Common myeloid progenitor, CD34-positive (primary cell): ENCODE data around the gene P3H2. TPM values are rescaled to one million over a fixed set of nuclear protein-coding genes. Genes with fewer than 3 reads are reported as not detected.

Experiments used
- CTCF ChIA-PET: fragments of 350-600 bp; sonication (Branson Sonifier 250); formaldehyde crosslinking; loops from one replicate; lab custom pipeline; 2021; ENCODE audit warnings: antibody characterized with exemption; lab: Charles Lee
- POLR2A ChIA-PET: fragments of 350-600 bp; sonication (Branson Sonifier 250); formaldehyde crosslinking; loops from one replicate; lab custom pipeline; 2021; ENCODE audit warnings: antibody characterized with exemption; lab: Charles Lee
- DNase-seq, 3 donors: peaks; one replicate each; pipeline versions ENCODE4 v3.0.0 to v3.0.0-alpha.2; 2013
- H3K27ac ChIP-seq, 2 experiments: 1 replicate in 1 of 2; 2 replicates in 1 of 2; pipeline ENCODE4 v1.7.0; 2013; ENCODE audit warnings: inconsistent platforms in 2 of 2, low read length in 2 of 2, mild to moderate bottlenecking in 2 of 2, low read depth in 1 of 2, moderate library complexity in 1 of 2; ENCODE audit not compliant: severe bottlenecking in 2 of 2, insufficient read depth in 1 of 2, poor library complexity in 1 of 2
- H3K27me3 ChIP-seq, 5 experiments: replicated peaks in 2 of 5; 1 replicate in 3 of 5; 2 replicates in 2 of 5; pipeline versions ENCODE4 v1.6.1 to v1.7.0; 2013; ENCODE audit warnings: low read length in 4 of 5, mild to moderate bottlenecking in 2 of 5, moderate library complexity in 2 of 5, inconsistent platforms in 1 of 5; ENCODE audit not compliant: insufficient read depth in 5 of 5, control insufficient read depth in 4 of 5
- H3K36me3 ChIP-seq, 4 experiments: 1 replicate in 2 of 4; 2 replicates in 2 of 4; pipeline versions ENCODE4 v1.6.1 to v1.7.0; 2013; ENCODE audit warnings: low read length in 3 of 4, control low read depth in 1 of 4, mild to moderate bottlenecking in 1 of 4; ENCODE audit not compliant: control insufficient read depth in 4 of 4, insufficient read depth in 4 of 4
- H3K4me1 ChIP-seq, 4 experiments: 1 replicate in 3 of 4; 2 replicates in 1 of 4; pipeline versions ENCODE4 v1.6.1 to v1.7.1; 2013; ENCODE audit warnings: low read length in 3 of 4, mild to moderate bottlenecking in 3 of 4, control low read depth in 1 of 4, inconsistent platforms in 1 of 4, moderate library complexity in 1 of 4; ENCODE audit not compliant: control insufficient read depth in 4 of 4, insufficient read depth in 4 of 4; ENCODE audit errors: control extremely low read depth in 1 of 4
- H3K4me3 ChIP-seq, 7 experiments: 1 replicate in 4 of 7; 2 replicates in 3 of 7; pipeline versions ENCODE4 v1.5.1 to v1.7.0; 2013; ENCODE audit warnings: mild to moderate bottlenecking in 7 of 7, low read length in 6 of 7, moderate library complexity in 6 of 7, inconsistent platforms in 2 of 7, low read depth in 2 of 7, control low read depth in 1 of 7; ENCODE audit not compliant: insufficient read depth in 4 of 7, control insufficient read depth in 1 of 7; ENCODE audit errors: extremely low read depth in 1 of 7
- H3K9me3 ChIP-seq, 5 experiments: 1 replicate in 4 of 5; 2 replicates in 1 of 5; pipeline versions ENCODE4 v1.6.1 to v1.7.1; 2013; ENCODE audit warnings: low read length in 4 of 5, mild to moderate bottlenecking in 2 of 5, inconsistent platforms in 1 of 5, low read depth in 1 of 5, moderate library complexity in 1 of 5; ENCODE audit not compliant: control insufficient read depth in 4 of 5, insufficient read depth in 2 of 5; ENCODE audit errors: control extremely low read depth in 1 of 5
- WGBS: methylation state at CpG from one replicate; pipeline ENCODE4 v1.1.5; 2013; ENCODE audit not compliant: insufficient coverage; 5-methylcytosine and 5-hydroxymethylcytosine counted together
- polyA plus RNA-seq: library from polyadenylated mRNA; unstranded; fragments of 120-200 nt; gene quantifications from one replicate; pipeline ENCODE4 v1.2.1, GENCODE V29; 2013

Gene P3H2
- 0.03 TPM for polyA plus RNA-seq

- POLR2A ChIA-PET = interaction anchor here (0.6 kb wide), 1 partner anchor 95 kb away, joined by 5 read pairs; no protein-coding TSS in a partner anchor
Measured at GRCh38 chr3:190120269-190121060, at the start of gene P3H2. Gene P3H2, minus strand, starts transcription at chr3:190120897. Its CDS starts 166 bp downstream, at chr3:190120731.

GRCh38 chr3:190169877-190170276 lies 49.2 kb upstream of the P3H2 start:
- no peaks in the 10 kb centered on the region for H3K36me3 ChIP-seq
- no peaks in the 10 kb centered on the region for H3K27me3 ChIP-seq
- no peak overlapping the region for H3K27ac ChIP-seq
- peak in 2 of 3 donors; percentile 24 to 40 for DNase-seq
- WGBS = no CpG with 5 or more reads among the region's 2 CpGs
- no peaks in the 10 kb centered on the region for H3K4me1 ChIP-seq
- CTCF ChIA-PET = interaction anchor here (0.8 to 1.2 kb wide), 2 partner anchors 70 to 202 kb away, joined by 3 read pairs; no protein-coding TSS in a partner anchor
- H3K9me3 ChIP-seq = no peaks in the 10 kb centered on the region
- POLR2A ChIA-PET = interaction anchor here (0.5 kb wide), 1 partner anchor 237 kb away, joined by 3 read pairs; no protein-coding TSS in a partner anchor
- peak overlapping the region in 3 of 7 experiments; percentile 26 to 29 (median 28) for H3K4me3 ChIP-seq

More at GRCh38 chr3:190120269-190121060, at the start of gene P3H2:
- DNase-seq = peak; percentile 78 to 91 (median 87)
- peaks cover 5 to 42% (median 10%) of the 10 kb centered on the region in 5 experiments for H3K27me3 ChIP-seq
- no peaks in the 10 kb centered on the region for H3K36me3 ChIP-seq
- H3K9me3 ChIP-seq = no peaks in the 10 kb centered on the region
- under 1% methylated on average over 92 of the region's 100 CpGs for WGBS
- H3K4me3 ChIP-seq = peak within 1 kb of the TSS; percentile 30 to 79 (median 66)
- H3K4me1 ChIP-seq = peaks cover 0 to 18% (median 14%) of the 10 kb centered on the region in 4 experiments
- no peak within 1 kb of the TSS for H3K27ac ChIP-seq
- CTCF ChIA-PET = interaction anchor here (0.7 to 3.3 kb wide), 18 partner anchors 9 to 159 kb away, joined by 3 to 20 read pairs (median 4); no protein-coding TSS in a partner anchor

- H3K27ac ChIP-seq = no peak overlapping the region
- 96% methylated on average over 3 of the region's 4 CpGs for WGBS
- H3K4me1 ChIP-seq = no peaks in the 10 kb centered on the region
- DNase-seq = peak in 1 of 3 donors; percentile 21
- no peaks in the 10 kb centered on the region for H3K36me3 ChIP-seq
- no peaks in the 10 kb centered on the region for H3K9me3 ChIP-seq
- ChIA-PET CTCF (interaction anchor here (0.8 to 1.2 kb wide), 2 partner anchors 71 to 201 kb away, joined by 3 read pairs; no protein-coding TSS in a partner anchor), POLR2A (interaction anchor here (0.5 kb wide), 1 partner anchor 237 kb away, joined by 3 read pairs; no protein-coding TSS in a partner anchor)
- H3K4me3 ChIP-seq = no peak overlapping the region
- no peaks in the 10 kb centered on the region for H3K27me3 ChIP-seq
Measured at GRCh38 chr3:190169243-190169642, 48.5 kb upstream of the P3H2 start.

- no peaks in the 10 kb centered on the region for H3K36me3 ChIP-seq
- no peak for DNase-seq
- H3K4me3 ChIP-seq = no peak overlapping the region
- H3K4me1 ChIP-seq = no peaks in the 10 kb centered on the region
- ChIA-PET CTCF (interaction anchor here (0.6 to 1.8 kb wide), 2 partner anchors 9 to 45 kb away, joined by 3 to 5 read pairs; no protein-coding TSS in a partner anchor), POLR2A (interaction anchor here (0.7 kb wide), 1 partner anchor 67 kb away, joined by 3 read pairs; no protein-coding TSS in a partner anchor)
- 94% methylated on average over 4 of the region's 6 CpGs for WGBS
- no peaks in the 10 kb centered on the region for H3K9me3 ChIP-seq
- H3K27ac ChIP-seq = no peak overlapping the region
- no peaks in the 10 kb centered on the region for H3K27me3 ChIP-seq
Measured at GRCh38 chr3:190167936-190168680, 47.4 kb upstream of the P3H2 start.

- no peak overlapping the region for H3K27ac ChIP-seq
- 100% methylated on average over 3 of the region's 4 CpGs for WGBS
- H3K4me3 ChIP-seq = no peak overlapping the region
- DNase-seq = no peak
- H3K4me1 ChIP-seq = no peaks in the 10 kb centered on the region
- POLR2A ChIA-PET = no interaction called here
- peaks cover 0 to 3% (median 0%) of the 10 kb centered on the region in 5 experiments for H3K9me3 ChIP-seq
- no peaks in the 10 kb centered on the region for H3K27me3 ChIP-seq
- H3K36me3 ChIP-seq = no peaks in the 10 kb centered on the region
- CTCF ChIA-PET = interaction anchor here (1.8 kb wide), 1 partner anchor 10 kb away, joined by 5 read pairs; no protein-coding TSS in a partner anchor
Measured at GRCh38 chr3:190166948-190167347, 46.3 kb upstream of the P3H2 start.

- no peaks in the 10 kb centered on the region for H3K36me3 ChIP-seq
- no peak overlapping the region for H3K4me3 ChIP-seq
- ChIA-PET POLR2A (no interaction called here), CTCF (no interaction called here)
- H3K27me3 ChIP-seq = no peaks in the 10 kb centered on the region
- H3K9me3 ChIP-seq = peaks cover 0 to 3% (median 0%) of the 10 kb centered on the region in 5 experiments
- no peak overlapping the region for H3K27ac ChIP-seq
- DNase-seq = no peak
- no peaks in the 10 kb centered on the region for H3K4me1 ChIP-seq
Measured at GRCh38 chr3:190165253-190165652, 44.6 kb upstream of the P3H2 start.
